GM19099 (cell line): ENCODE data around the gene MAGI3.

ENCODE experiments used
- POLR2A ChIP-seq: IDR thresholded peaks from 3 replicates; pipeline ENCODE4 v1.6.1; 2011; ENCODE audit warnings: low read depth; ENCODE audit not compliant: insufficient read length; ENCODE audit errors: extremely low read depth

The MAGI3 gene

GRCh38 chr1:113389953-113390834 lies at the start of gene MAGI3:
Gene MAGI3, plus strand, starts transcription at chr1:113390515. Its CDS starts 519 bp downstream, at chr1:113391034.
- no peak for TF ChIP-seq POLR2A

- TF ChIP-seq POLR2A, result no peak
Observed at GRCh38 chr1:113353580-113353979, 36.7 kb upstream of the MAGI3 start.

- no peak for TF ChIP-seq POLR2A
Observed at GRCh38 chr1:113363935-113364334, 26.4 kb upstream of the MAGI3 start.

- no peak for TF ChIP-seq POLR2A
Observed at GRCh38 chr1:113369040-113369439, 21.3 kb upstream of the MAGI3 start.

GRCh38 chr1:113369699-113370098 lies 20.6 kb upstream of the MAGI3 start:
- TF ChIP-seq POLR2A, result no peak

- no peak for TF ChIP-seq POLR2A
Observed at GRCh38 chr1:113370868-113371267, 19.4 kb upstream of the MAGI3 start.

- TF ChIP-seq POLR2A, result no peak
Observed at GRCh38 chr1:113372546-113372945, 17.8 kb upstream of the MAGI3 start.

- no peak for TF ChIP-seq POLR2A
Observed at GRCh38 chr1:113373644-113374043, 16.7 kb upstream of the MAGI3 start.

GRCh38 chr1:113375878-113376277 lies 14.4 kb upstream of the MAGI3 start:
- TF ChIP-seq POLR2A, result no peak

- no peak for TF ChIP-seq POLR2A
Observed at GRCh38 chr1:113380075-113380474, 10.2 kb upstream of the MAGI3 start.

GRCh38 chr1:113388017-113388620 lies 2.2 kb upstream of the MAGI3 start:
- TF ChIP-seq POLR2A, result no peak

GRCh38 chr1:113388621-113389358 lies 1.5 kb upstream of the MAGI3 start:
- TF ChIP-seq POLR2A, result no peak

GRCh38 chr1:113389359-113389952 lies 859 bp upstream of the MAGI3 start:
- no peak for TF ChIP-seq POLR2A

- TF ChIP-seq POLR2A, result no peak
Observed at GRCh38 chr1:113390871-113391648, 745 bp downstream of the MAGI3 start.
